EH (cell line): Measurements from ENCODE around the gene ZNF708.
"Not testable (repeated sequence)": the region's sequence is repeated elsewhere in the genome, so short reads cannot be mapped to it uniquely, and the experiment has no call there.

ENCODE experiments used
- DNase-seq: peaks from one replicate; pipeline ENCODE4 v3.0.0-alpha.2; 2015; ENCODE audit warnings: low read depth

Gene ZNF708

DNA sequence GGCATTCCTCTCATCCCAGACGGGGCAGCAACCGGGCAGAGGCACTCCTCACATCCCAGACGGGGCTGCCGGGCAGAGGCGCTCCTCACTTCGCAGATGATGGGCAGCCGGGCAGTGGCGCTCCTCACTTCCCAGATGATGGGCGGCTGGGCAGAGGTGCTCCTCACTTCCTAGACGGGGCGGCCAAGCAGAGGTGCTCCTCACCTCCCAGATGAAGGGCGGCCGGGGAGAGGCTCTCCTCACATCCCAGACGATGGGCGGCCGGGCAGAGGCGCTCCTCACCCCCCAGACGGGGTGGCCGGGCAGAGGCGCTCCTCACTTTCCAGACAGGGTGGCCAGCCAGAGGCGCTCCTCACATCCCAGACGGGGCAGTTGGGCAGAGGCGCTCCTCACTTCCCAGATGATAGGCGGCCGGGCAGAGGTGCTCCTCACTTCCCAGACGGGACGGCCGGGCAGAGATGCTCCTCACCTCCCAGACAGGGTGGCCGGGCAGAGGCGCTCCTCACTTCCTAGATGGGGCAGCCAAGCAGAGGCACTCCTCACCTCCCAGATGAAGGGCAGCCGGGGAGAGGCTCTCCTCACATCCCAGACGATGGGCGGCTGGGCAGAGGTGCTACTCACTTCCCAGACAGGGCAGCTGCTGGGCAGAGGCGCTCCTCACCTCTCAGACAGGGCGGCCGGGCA lies 68.9 kb downstream of the ZNF708 start:
- DNase-seq: no peak

DNA sequence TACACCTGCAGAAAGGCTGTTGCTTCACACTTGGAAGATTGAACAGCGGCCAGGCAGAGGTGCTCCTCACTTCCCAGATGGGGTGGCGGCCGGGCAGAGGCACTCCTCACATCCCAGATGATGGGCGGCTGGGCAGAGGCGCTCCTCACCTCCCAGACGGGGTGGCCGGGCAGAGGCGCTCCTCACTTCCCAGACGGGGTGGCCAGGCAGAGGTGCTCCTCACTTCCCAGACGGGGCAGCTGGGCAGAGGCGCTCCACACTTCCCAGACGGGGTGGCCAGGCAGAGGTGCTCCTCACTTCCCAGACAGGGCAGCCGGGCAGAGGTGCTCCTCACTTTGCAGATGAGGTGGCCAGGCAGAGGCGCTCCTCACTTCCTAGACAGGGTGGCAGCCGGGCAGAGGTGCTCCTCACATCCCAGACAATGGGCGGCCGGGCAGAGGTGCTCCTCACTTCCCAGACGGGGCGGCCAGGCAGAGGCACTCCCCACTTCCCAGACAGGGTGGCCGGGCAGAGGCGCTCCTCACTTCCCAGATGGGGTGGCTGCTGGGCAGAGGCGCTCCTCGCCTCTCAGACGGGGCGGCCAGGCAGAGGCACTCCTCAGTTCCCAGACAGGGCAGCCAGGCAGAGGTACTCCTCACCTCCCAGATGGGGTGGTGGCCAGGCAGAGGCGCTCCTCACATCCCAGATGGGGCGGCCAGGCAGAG lies 69.6 kb downstream of the ZNF708 start:
- DNase-seq: not testable (repeated sequence)

GRCh38 chr19:21256722-21257121 lies 72.5 kb downstream of the ZNF708 start:
- DNase-seq: peak; percentile 16
